IMR-90 (cell line): ENCODE data around the gene SDCCAG8. TPM values are rescaled to one million over a fixed set of nuclear protein-coding genes. Genes with fewer than 3 reads are reported as not detected.

ENCODE experiments used
- ATAC-seq: fragments of 200-7000 bp; cut with Tn5 transposase; 2 replicates; pipeline ENCODE4 v1.9.1; 2020; ENCODE audit warnings: low read depth, mild to moderate bottlenecking, moderate library complexity
- BruUV-seq: library from RNA; stranded (reverse); fragments of 400-500 nt; replicated peaks from 2 replicates; lab custom pipeline; 2021; lab: Mats Ljungman, UMichigan
- CTCF ChIA-PET: fragments of 300-600 bp; formaldehyde crosslinking; extraction: SDS; loops from one replicate; lab custom pipeline; 2021; ENCODE audit warnings: antibody characterized with exemption; lab: Yijun Ruan, JAX
- POLR2A ChIA-PET: fragments of 300-600 bp; sonication (Branson Sonifier 250); formaldehyde crosslinking; loops from one replicate; lab custom pipeline; 2022; ENCODE audit warnings: antibody characterized with exemption; ENCODE audit not compliant: unreplicated experiment; lab: Charles Lee
- DNase-seq: peaks from one replicate; pipeline ENCODE4 v3.0.0; 2013
- H2AFZ ChIP-seq: replicated peaks from 2 replicates; pipeline ENCODE3; 2013; ENCODE audit warnings: low read length, mild to moderate bottlenecking; ENCODE audit not compliant: poor library complexity
- H2AK5ac ChIP-seq: 2 replicates; pipeline ENCODE4 v1.6.1; 2013; ENCODE audit warnings: low read depth, low read length, inconsistent platforms
- H2AK9ac ChIP-seq: replicated peaks from 2 replicates; pipeline ENCODE3; 2013; ENCODE audit warnings: mild to moderate bottlenecking, low read depth, low read length, moderate library complexity; ENCODE audit not compliant: poor library complexity
- H2BK120ac ChIP-seq: 2 replicates; pipeline ENCODE4 v1.6.1; 2013; ENCODE audit warnings: low read depth, low read length, inconsistent platforms
- H2BK15ac ChIP-seq: 3 replicates; pipeline ENCODE4 v1.6.1; 2013; ENCODE audit warnings: low read depth, low read length, inconsistent platforms
- H2BK20ac ChIP-seq: 2 replicates; pipeline ENCODE4 v1.6.1; 2013; ENCODE audit warnings: low read depth, mild to moderate bottlenecking, inconsistent platforms, low read length, moderate library complexity
- H2BK5ac ChIP-seq: 2 replicates; pipeline ENCODE4 v1.6.1; 2013; ENCODE audit warnings: mild to moderate bottlenecking, low read depth, low read length, inconsistent platforms; ENCODE audit not compliant: poor library complexity, severe bottlenecking
- H3K14ac ChIP-seq: replicated peaks from 2 replicates; pipeline ENCODE4 v1.6.1; 2013; ENCODE audit warnings: low read depth, low read length, inconsistent platforms
- H3K18ac ChIP-seq: 2 replicates; pipeline ENCODE4 v1.6.1; 2013; ENCODE audit warnings: low read depth, low read length, control low read depth
- H3K23ac ChIP-seq: 2 replicates; pipeline ENCODE4 v1.6.1; 2013; ENCODE audit warnings: low read depth, low read length, inconsistent platforms
- H3K27ac ChIP-seq: 2 replicates; pipeline ENCODE4 v1.5.1; 2013; ENCODE audit warnings: mild to moderate bottlenecking, control low read depth, low read length; ENCODE audit not compliant: insufficient read depth
- H3K27me3 ChIP-seq: 2 replicates; pipeline ENCODE4 v1.6.1; 2013; ENCODE audit warnings: low read length; ENCODE audit not compliant: control insufficient read depth, insufficient read depth
- H3K36me3 ChIP-seq: 2 replicates; pipeline ENCODE4 v1.6.1; 2013; ENCODE audit warnings: low read length, mixed read lengths; ENCODE audit not compliant: control insufficient read depth, insufficient read depth
- H3K4ac ChIP-seq: 2 replicates; pipeline ENCODE4 v1.6.1; 2013; ENCODE audit warnings: low read depth, low read length, inconsistent platforms
- H3K4me1 ChIP-seq: 2 replicates; pipeline ENCODE4 v1.6.1; 2013; ENCODE audit warnings: low read length, mixed read lengths; ENCODE audit not compliant: control insufficient read depth, insufficient read depth
- H3K4me2 ChIP-seq: 2 replicates; pipeline ENCODE4 v1.6.1; 2013; ENCODE audit warnings: low read depth, mild to moderate bottlenecking, control low read depth, low read length, moderate library complexity
- H3K4me3 ChIP-seq: 2 replicates; pipeline ENCODE4 v1.5.1; 2013; ENCODE audit warnings: low read depth, mild to moderate bottlenecking, control low read depth, low read length, moderate library complexity; ENCODE audit not compliant: insufficient read depth
- H3K56ac ChIP-seq: 2 replicates; pipeline ENCODE4 v1.6.1; 2013; ENCODE audit warnings: low read length, inconsistent platforms; ENCODE audit not compliant: insufficient read depth; ENCODE audit errors: extremely low read depth
- H3K79me1 ChIP-seq, 2 experiments: 2 replicates each; pipeline ENCODE4 v1.6.1; 2013; ENCODE audit warnings: low read length in 2 of 2, inconsistent platforms in 1 of 2, low read depth in 1 of 2
- H3K9ac ChIP-seq: 2 replicates; pipeline ENCODE4 v1.6.1; 2013; ENCODE audit warnings: low read depth, low read length, control low read depth
- H3K9me1 ChIP-seq: 2 replicates; pipeline ENCODE4 v1.6.1; 2013; ENCODE audit warnings: low read length, inconsistent platforms; ENCODE audit not compliant: insufficient read depth
- H3K9me3 ChIP-seq: 2 replicates; pipeline ENCODE4 v1.6.1; 2013; ENCODE audit warnings: low read length; ENCODE audit not compliant: control insufficient read depth, insufficient read depth
- H4K20me1 ChIP-seq: 2 replicates; pipeline ENCODE4 v1.6.1; 2013; ENCODE audit warnings: low read length, inconsistent platforms; ENCODE audit not compliant: insufficient read depth
- H4K5ac ChIP-seq: 2 replicates; pipeline ENCODE4 v1.6.1; 2013; ENCODE audit warnings: mild to moderate bottlenecking, low read depth, low read length, control low read depth
- H4K8ac ChIP-seq, 2 experiments: 2 replicates each; pipeline ENCODE4 v1.6.1; 2013; ENCODE audit warnings: low read depth in 2 of 2, low read length in 2 of 2, control low read depth in 1 of 2, inconsistent platforms in 1 of 2
- H4K91ac ChIP-seq: 2 replicates; pipeline ENCODE4 v1.6.1; 2013; ENCODE audit warnings: low read depth, low read length, inconsistent platforms; ENCODE audit not compliant: insufficient read depth
- CEBPB ChIP-seq: IDR thresholded peaks from 2 replicates; pipeline ENCODE4 v1.6.1; 2012; ENCODE audit warnings: low read depth, low read length, improper control_type of control experiment
- MAFK ChIP-seq: IDR thresholded peaks from 2 replicates; pipeline ENCODE4 v1.6.1; 2012; ENCODE audit warnings: low read depth, low read length, improper control_type of control experiment
- POLR2A ChIP-seq: IDR thresholded peaks from 2 replicates; pipeline ENCODE4 v1.6.1; 2012; ENCODE audit warnings: mild to moderate bottlenecking, low read depth, low read length
- RAD21 ChIP-seq: IDR thresholded peaks from 2 replicates; pipeline ENCODE4 v1.6.1; 2012; ENCODE audit warnings: low read length, improper control_type of control experiment
- SMC3 ChIP-seq: fragments of 150-350 bp; IDR thresholded peaks from 2 replicates; pipeline ENCODE4 v1.6.1; 2016; ENCODE audit warnings: low read depth, mild to moderate bottlenecking, antibody characterized with exemption, low read length, moderate library complexity
- WGBS, 2 experiments: methylation state at CpG; one replicate each; pipeline versions ENCODE4 v1.1.5 to v1.1.7; 2013; ENCODE audit warnings: missing lambda C conversion rate in 2 of 2; ENCODE audit not compliant: insufficient read length in 1 of 2; ENCODE audit errors: extremely low coverage in 2 of 2; 5-methylcytosine and 5-hydroxymethylcytosine counted together
- dilution Hi-C: fragments of 300-500 bp; cut with HindIII; formaldehyde crosslinking; loops from one replicate; pipeline ENCODE4 v1.14.3; 2018; ENCODE audit warnings: low sequenced_read_pairs; ENCODE audit not compliant: unreplicated experiment
- in situ Hi-C: fragments of 300-500 bp; cut with MboI; formaldehyde crosslinking; loops from 3 replicates; pipeline ENCODE4 v1.14.3; 2019; ENCODE audit warnings: low sequenced_read_pairs, inconsistent platforms, mixed read lengths
- intact Hi-C: fragments of 100-400 bp; cut with micrococcal nuclease; formaldehyde crosslinking; loops from 2 replicates; pipeline ENCODE4 v1.10.0; 2022
- polyA plus RNA-seq, 3 experiments: library from polyadenylated mRNA; depleted of rRNA; stranded (reverse); fragments of >200 nt; gene quantifications; 2 replicates each; pipeline ENCODE4 v1.2.3, GENCODE V29; 2012; ENCODE audit warnings: low replicate concordance in 1 of 3
- total RNA-seq: library from RNA; depleted of rRNA; stranded (reverse); fragments of >200 nt; gene quantifications from 2 replicates; pipeline ENCODE4 v1.2.3, GENCODE V29; 2012
- TF ChIP-seq, protein P1 (sequence below): fragments of 150-350 bp; IDR thresholded peaks from 2 replicates; pipeline ENCODE4 v1.6.1; 2017; ENCODE audit warnings: mild to moderate bottlenecking, antibody characterized with exemption, low read length, low read depth

The SDCCAG8 gene
- total and polyA plus RNA-seq, 2 of the 4 experiments (the other 2 are of a cell fraction): 25.2 to 46.8 TPM

GRCh38 chr1:243494741-243495431 is 239.0 kb downstream of the SDCCAG8 start:
- H3K27me3 ChIP-seq: no peaks in the 10 kb centered on the region
- no peak overlapping the region for H3K9ac ChIP-seq
- no peak overlapping the region for H3K23ac ChIP-seq
- no peak overlapping the region for H2BK5ac ChIP-seq
- H3K56ac ChIP-seq: no peak overlapping the region
- no peak overlapping the region for H3K18ac ChIP-seq
- no peak overlapping the region for H2BK15ac ChIP-seq
- H4K20me1 ChIP-seq: no peaks in the 10 kb centered on the region
- no peak overlapping the region for H4K8ac ChIP-seq
- TF ChIP-seq CEBPB: no peak
- TF ChIP-seq MAFK: no peak
- TF ChIP-seq RAD21: no peak
- no peak for TF ChIP-seq SMC3
- TF ChIP-seq, protein P1, sequence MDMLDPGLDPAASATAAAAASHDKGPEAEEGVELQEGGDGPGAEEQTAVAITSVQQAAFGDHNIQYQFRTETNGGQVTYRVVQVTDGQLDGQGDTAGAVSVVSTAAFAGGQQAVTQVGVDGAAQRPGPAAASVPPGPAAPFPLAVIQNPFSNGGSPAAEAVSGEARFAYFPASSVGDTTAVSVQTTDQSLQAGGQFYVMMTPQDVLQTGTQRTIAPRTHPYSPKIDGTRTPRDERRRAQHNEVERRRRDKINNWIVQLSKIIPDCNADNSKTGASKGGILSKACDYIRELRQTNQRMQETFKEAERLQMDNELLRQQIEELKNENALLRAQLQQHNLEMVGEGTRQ: no peak
- TF ChIP-seq POLR2A: no peak
- H3K4ac ChIP-seq: no peak overlapping the region
- H3K4me2 ChIP-seq: no peak overlapping the region
- H3K9me1 ChIP-seq: no peaks in the 10 kb centered on the region
- H3K79me1 ChIP-seq: peaks cover 3 to 9% of the 10 kb centered on the region in 2 experiments; a peak in 2 of 4 replicates
- H3K14ac ChIP-seq: no peak overlapping the region
- ChIA-PET POLR2A (no interaction called here), CTCF (no interaction called here)
- peaks cover 3% of the 10 kb centered on the region; the same call in 1 of the 2 replicates for H3K36me3 ChIP-seq
- intact Hi-C loops (no loop called here), dilution Hi-C loops (no loop called here), in situ Hi-C loops (loop anchor here (25.0 kb wide), 1 partner anchor 792 kb away; no protein-coding TSS in a partner anchor)
- H2BK120ac ChIP-seq: no peak overlapping the region
- DNase-seq (no peak), ATAC-seq (no peak)
- H3K4me3 ChIP-seq: no peak overlapping the region
- 98% methylated on average over 11 of the region's 15 CpGs; no CpG with 5 or more reads in 1 of the 2 experiments for WGBS, 2 experiments
- no peak overlapping the region for H4K91ac ChIP-seq
- no peak overlapping the region; the same call in 1 of the 2 replicates for H2BK20ac ChIP-seq
- no peak overlapping the region for H4K5ac ChIP-seq
- H3K27ac ChIP-seq: no peak overlapping the region
- no peaks in the 10 kb centered on the region for H3K9me3 ChIP-seq
- H3K4me1 ChIP-seq: peaks cover 23% of the 10 kb centered on the region
- H2AK9ac ChIP-seq: no peak overlapping the region
- BruUV-seq: no TSS peak
- H2AFZ ChIP-seq: no peak overlapping the region
- no peak overlapping the region for H2AK5ac ChIP-seq
